ENCODE data around the gene DOP1B. TPM values are rescaled to one million over a fixed set of nuclear protein-coding genes. Genes with fewer than 3 reads are reported as not detected.

The DOP1B gene
- total and polyA plus RNA-seq, 10 of the 15 experiments (the other 5 are each of a cell fraction or from before 2014, with no cell fraction given) = 1.2 to 12.2 (median 4.3) TPM

DNA sequence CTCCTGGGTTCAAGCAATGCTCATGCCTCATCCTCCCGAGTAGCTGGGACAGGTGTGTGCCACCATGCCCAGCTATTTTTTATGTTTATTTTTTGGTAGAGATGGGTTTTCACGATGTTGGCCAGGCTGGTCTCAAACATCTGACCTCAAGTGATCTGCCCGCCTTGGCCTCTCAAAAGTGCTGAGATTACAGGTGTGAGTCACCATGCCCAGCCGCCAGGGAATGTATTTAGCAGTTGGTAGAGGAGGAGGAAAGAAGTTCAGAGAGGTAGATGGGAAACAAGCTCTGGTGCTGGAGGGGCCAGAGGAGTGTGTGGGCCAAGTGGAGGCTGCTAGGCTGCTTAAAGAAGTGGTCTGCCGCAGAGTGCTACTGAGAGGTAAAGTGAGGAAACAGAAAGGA, 6.0 kb downstream of the DOP1B start:
- in situ Hi-C loops (cut with MboI) (no loop called here), intact Hi-C loops (cut with micrococcal nuclease; ENCODE audit: unreplicated experiment) (no loop called here)
- Histone ChIP-seq H4K20me1 (ENCODE audit: control insufficient read depth, insufficient read depth) (no peaks in the 10 kb centered on the region), H2AFZ (ENCODE audit: control insufficient read depth, low read depth, low read length) (no peak overlapping the region), H3K79me2 (ENCODE audit: control insufficient read depth, insufficient read depth, low read length) (no peaks in the 10 kb centered on the region), H3K9me3 (replicated peaks; ENCODE audit: control insufficient read depth, insufficient read depth, low read length) (no peaks in the 10 kb centered on the region), H3K27ac (ENCODE audit: control insufficient read depth, insufficient read depth) (no peak overlapping the region), H3K4me3 (no peak overlapping the region), H3K36me3 (ENCODE audit: control insufficient read depth in 2 of 2, insufficient read depth in 2 of 2, low read length in 1 of 2) (no peaks in the 10 kb centered on the region), H3K27me3 (replicated peaks in 1 of 2; ENCODE audit: control insufficient read depth in 2 of 2, insufficient read depth in 2 of 2, low read length in 1 of 2) (no peaks in the 10 kb centered on the region), H3K4me2 (ENCODE audit: control insufficient read depth, insufficient read depth) (no peak overlapping the region), H3K9ac (ENCODE audit: control insufficient read depth, insufficient read depth, low read length) (no peak overlapping the region), H3K4me1 (ENCODE audit: control insufficient read depth, insufficient read depth, low read length) (peaks cover under 1% of the 10 kb centered on the region; the same call in 1 of the 2 replicates)
- FAIRE-seq = no peak
- 67% methylated on average over 5 of the region's 5 CpGs for WGBS (ENCODE audit: insufficient coverage, insufficient replicate concordance, low lambda C conversion rate, missing lambda C conversion rate)
- ChIA-PET CTCF (interaction anchor here (0.8 to 2.0 kb wide), 2 partner anchors 12 to 47 kb away, joined by 3 to 4 read pairs; no protein-coding TSS in a partner anchor), RAD21 (ENCODE audit: unreplicated experiment) (no interaction called here), SMC1A (ENCODE audit: uncharacterized antibody, unreplicated experiment) (no interaction called here), POLR2A (no interaction called here)
- no peak for DNase-seq (ENCODE audit: low read depth, low spot score)
- no TSS peak for BruUV-seq (replicated peaks)
- no peak for ATAC-seq
- TF ChIP-seq, protein P1, sequence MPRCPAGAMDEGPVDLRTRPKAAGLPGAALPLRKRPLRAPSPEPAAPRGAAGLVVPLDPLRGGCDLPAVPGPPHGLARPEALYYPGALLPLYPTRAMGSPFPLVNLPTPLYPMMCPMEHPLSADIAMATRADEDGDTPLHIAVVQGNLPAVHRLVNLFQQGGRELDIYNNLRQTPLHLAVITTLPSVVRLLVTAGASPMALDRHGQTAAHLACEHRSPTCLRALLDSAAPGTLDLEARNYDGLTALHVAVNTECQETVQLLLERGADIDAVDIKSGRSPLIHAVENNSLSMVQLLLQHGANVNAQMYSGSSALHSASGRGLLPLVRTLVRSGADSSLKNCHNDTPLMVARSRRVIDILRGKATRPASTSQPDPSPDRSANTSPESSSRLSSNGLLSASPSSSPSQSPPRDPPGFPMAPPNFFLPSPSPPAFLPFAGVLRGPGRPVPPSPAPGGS (IDR thresholded peaks at IDR 0.05; ENCODE audit: borderline replicate concordance, insufficient read depth, low read depth, low read length, poor library complexity, severe bottlenecking) = no peak
- TF ChIP-seq BCL11A (IDR thresholded peaks at IDR 0.05; ENCODE audit: low read depth, low read length) (no peak), KAT2A (conservative IDR thresholded peaks at IDR 0.05; ENCODE audit: control insufficient read depth, low read depth, low read length) (no peak), PAX5 (IDR thresholded peaks at IDR 0.05; ENCODE audit: borderline replicate concordance, low read depth, low read length) (no peak), MXI1 (IDR thresholded peaks at IDR 0.05; ENCODE audit: low read depth, low read length) (no peak), CBFB (IDR thresholded peaks at IDR 0.05; ENCODE audit: low read depth) (no peak), MEF2B (IDR thresholded peaks at IDR 0.05; ENCODE audit: partially characterized antibody, poor library complexity, severe bottlenecking) (no peak), SMC3 (IDR thresholded peaks at IDR 0.05; ENCODE audit: borderline replicate concordance, low read length) (no peak), FOXM1 (IDR thresholded peaks at IDR 0.05; ENCODE audit: low read depth, low read length) (no peak), BHLHE40 (IDR thresholded peaks at IDR 0.05; ENCODE audit: borderline replicate concordance in 1 of 2, low read depth in 2 of 2, low read length in 1 of 2) (no peak), NRF1 (conservative IDR thresholded peaks at IDR 0.05; ENCODE audit: low read depth, low read length) (no peak)
- TF ChIP-seq, protein P2, sequence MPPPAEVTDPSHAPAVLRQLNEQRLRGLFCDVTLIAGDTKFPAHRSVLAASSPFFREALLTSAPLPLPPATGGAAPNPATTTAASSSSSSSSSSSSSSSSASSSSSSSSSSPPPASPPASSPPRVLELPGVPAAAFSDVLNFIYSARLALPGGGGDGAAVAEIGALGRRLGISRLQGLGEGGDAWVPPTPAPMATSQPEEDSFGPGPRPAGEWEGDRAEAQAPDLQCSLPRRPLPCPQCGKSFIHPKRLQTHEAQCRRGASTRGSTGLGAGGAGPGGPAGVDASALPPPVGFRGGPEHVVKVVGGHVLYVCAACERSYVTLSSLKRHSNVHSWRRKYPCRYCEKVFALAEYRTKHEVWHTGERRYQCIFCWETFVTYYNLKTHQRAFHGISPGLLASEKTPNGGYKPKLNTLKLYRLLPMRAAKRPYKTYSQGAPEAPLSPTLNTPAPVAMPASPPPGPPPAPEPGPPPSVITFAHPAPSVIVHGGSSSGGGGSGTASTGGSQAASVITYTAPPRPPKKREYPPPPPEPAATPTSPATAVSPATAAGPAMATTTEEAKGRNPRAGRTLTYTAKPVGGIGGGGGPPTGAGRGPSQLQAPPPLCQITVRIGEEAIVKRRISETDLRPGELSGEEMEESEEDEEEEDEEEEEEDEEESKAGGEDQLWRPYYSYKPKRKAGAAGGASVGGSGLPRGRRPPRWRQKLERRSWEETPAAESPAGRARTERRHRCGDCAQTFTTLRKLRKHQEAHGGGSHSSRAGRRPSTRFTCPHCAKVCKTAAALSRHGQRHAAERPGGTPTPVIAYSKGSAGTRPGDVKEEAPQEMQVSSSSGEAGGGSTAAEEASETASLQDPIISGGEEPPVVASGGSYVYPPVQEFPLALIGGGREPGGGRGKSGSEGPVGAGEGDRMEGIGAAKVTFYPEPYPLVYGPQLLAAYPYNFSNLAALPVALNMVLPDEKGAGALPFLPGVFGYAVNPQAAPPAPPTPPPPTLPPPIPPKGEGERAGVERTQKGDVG (CRISPR knock-in tag; IDR thresholded peaks at IDR 0.05) = no peak
- TF ChIP-seq, protein P3, sequence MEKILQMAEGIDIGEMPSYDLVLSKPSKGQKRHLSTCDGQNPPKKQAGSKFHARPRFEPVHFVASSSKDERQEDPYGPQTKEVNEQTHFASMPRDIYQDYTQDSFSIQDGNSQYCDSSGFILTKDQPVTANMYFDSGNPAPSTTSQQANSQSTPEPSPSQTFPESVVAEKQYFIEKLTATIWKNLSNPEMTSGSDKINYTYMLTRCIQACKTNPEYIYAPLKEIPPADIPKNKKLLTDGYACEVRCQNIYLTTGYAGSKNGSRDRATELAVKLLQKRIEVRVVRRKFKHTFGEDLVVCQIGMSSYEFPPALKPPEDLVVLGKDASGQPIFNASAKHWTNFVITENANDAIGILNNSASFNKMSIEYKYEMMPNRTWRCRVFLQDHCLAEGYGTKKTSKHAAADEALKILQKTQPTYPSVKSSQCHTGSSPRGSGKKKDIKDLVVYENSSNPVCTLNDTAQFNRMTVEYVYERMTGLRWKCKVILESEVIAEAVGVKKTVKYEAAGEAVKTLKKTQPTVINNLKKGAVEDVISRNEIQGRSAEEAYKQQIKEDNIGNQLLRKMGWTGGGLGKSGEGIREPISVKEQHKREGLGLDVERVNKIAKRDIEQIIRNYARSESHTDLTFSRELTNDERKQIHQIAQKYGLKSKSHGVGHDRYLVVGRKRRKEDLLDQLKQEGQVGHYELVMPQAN (conservative IDR thresholded peaks at IDR 0.05) = no peak
- TF ChIP-seq, protein P4, sequence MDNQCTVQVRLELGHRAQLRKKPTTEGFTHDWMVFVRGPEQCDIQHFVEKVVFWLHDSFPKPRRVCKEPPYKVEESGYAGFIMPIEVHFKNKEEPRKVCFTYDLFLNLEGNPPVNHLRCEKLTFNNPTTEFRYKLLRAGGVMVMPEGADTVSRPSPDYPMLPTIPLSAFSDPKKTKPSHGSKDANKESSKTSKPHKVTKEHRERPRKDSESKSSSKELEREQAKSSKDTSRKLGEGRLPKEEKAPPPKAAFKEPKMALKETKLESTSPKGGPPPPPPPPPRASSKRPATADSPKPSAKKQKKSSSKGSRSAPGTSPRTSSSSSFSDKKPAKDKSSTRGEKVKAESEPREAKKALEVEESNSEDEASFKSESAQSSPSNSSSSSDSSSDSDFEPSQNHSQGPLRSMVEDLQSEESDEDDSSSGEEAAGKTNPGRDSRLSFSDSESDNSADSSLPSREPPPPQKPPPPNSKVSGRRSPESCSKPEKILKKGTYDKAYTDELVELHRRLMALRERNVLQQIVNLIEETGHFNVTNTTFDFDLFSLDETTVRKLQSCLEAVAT (IDR thresholded peaks at IDR 0.05) = no peak
